Head of caudate nucleus (tissue), 42 donors: ENCODE results near the gene SLC24A4.
A peak's percentile ranks its signal among the peaks of the same experiment; 100 is the strongest.

Source experiments
- DNase-seq, 42 donors: peaks; one replicate each; pipeline versions ENCODE4 v3.0.0 to v3.0.0-alpha.2; 2020 to 2021; ENCODE audit warnings: mixed read lengths in 7 of 42
- intact Hi-C: fragments of 100-400 bp; cut with DNase I; formaldehyde crosslinking; loops from one replicate; pipeline ENCODE4 v1.15.0; 2022

Gene SLC24A4

GRCh38 chr14:92314182-92314581 lies 8.8 kb upstream of the SLC24A4 start:
- no peak for DNase-seq
- intact Hi-C loops: no loop called here

GRCh38 chr14:92315050-92315805 lies 7.7 kb upstream of the SLC24A4 start:
- intact Hi-C loops: no loop called here
- peak in 34 of 42 donors; percentile 12 to 73 (median 44) for DNase-seq

- no peak for DNase-seq
- intact Hi-C loops: no loop called here
Measured at GRCh38 chr14:92316176-92316575, 6.8 kb upstream of the SLC24A4 start.

GRCh38 chr14:92316937-92317336 lies 6.0 kb upstream of the SLC24A4 start:
- no peak for DNase-seq
- intact Hi-C loops: no loop called here

GRCh38 chr14:92317511-92317910 lies 5.5 kb upstream of the SLC24A4 start:
- DNase-seq: no peak
- intact Hi-C loops: no loop called here

- intact Hi-C loops: no loop called here
- DNase-seq: no peak
Measured at GRCh38 chr14:92321701-92322100, 1.3 kb upstream of the SLC24A4 start.

- DNase-seq: no peak
- intact Hi-C loops: no loop called here
Measured at GRCh38 chr14:92322516-92322915, 449 bp upstream of the SLC24A4 start.

- intact Hi-C loops: no loop called here
- no peak for DNase-seq
Measured at GRCh38 chr14:92323916-92324818, 1.2 kb downstream of the SLC24A4 start.

GRCh38 chr14:92325835-92326234 lies 2.9 kb downstream of the SLC24A4 start:
- intact Hi-C loops: no loop called here
- no peak for DNase-seq

- intact Hi-C loops: no loop called here
- peak in 2 of 42 donors; percentile 13 to 30 for DNase-seq
Measured at GRCh38 chr14:92328664-92329255, 5.8 kb downstream of the SLC24A4 start.

- intact Hi-C loops: no loop called here
- no peak for DNase-seq
Measured at GRCh38 chr14:92334050-92334449, 11.1 kb downstream of the SLC24A4 start.

GRCh38 chr14:92336363-92336762 lies 13.4 kb downstream of the SLC24A4 start:
- no peak for DNase-seq
- intact Hi-C loops: no loop called here

- intact Hi-C loops: no loop called here
- no peak for DNase-seq
Measured at GRCh38 chr14:92339426-92339825, 16.5 kb downstream of the SLC24A4 start.

- intact Hi-C loops: no loop called here
- DNase-seq: no peak
Measured at GRCh38 chr14:92340071-92340470, 17.1 kb downstream of the SLC24A4 start.

GRCh38 chr14:92340931-92341330 lies 18.0 kb downstream of the SLC24A4 start:
- DNase-seq: no peak
- intact Hi-C loops: no loop called here

GRCh38 chr14:92341791-92342190 lies 18.8 kb downstream of the SLC24A4 start:
- DNase-seq: no peak
- intact Hi-C loops: no loop called here

- intact Hi-C loops: no loop called here
- no peak for DNase-seq
Measured at GRCh38 chr14:92348154-92348553, 25.2 kb downstream of the SLC24A4 start.

GRCh38 chr14:92351750-92352149 lies 28.8 kb downstream of the SLC24A4 start:
- intact Hi-C loops: no loop called here
- no peak for DNase-seq

GRCh38 chr14:92352158-92352985 lies 29.4 kb downstream of the SLC24A4 start:
- intact Hi-C loops: no loop called here
- peak in 2 of 42 donors; percentile 9 to 15 for DNase-seq
